HG03064 (cell line): ENCODE results near the gene C3orf20.
"Not testable (repeated sequence)": the region's sequence is repeated elsewhere in the genome, so short reads cannot be mapped to it uniquely, and the experiment has no call there.

Experiments used
- ATAC-seq: cut with Tn5 transposase; IDR thresholded peaks from one replicate; pipeline ENCODE4 v1.9.1; 2021; ENCODE audit warnings: low read depth; ENCODE audit not compliant: unreplicated experiment

C3orf20 gene

GRCh38 chr3:14740983-14741382, 66.0 kb downstream of the C3orf20 start:
- no peak for ATAC-seq

GRCh38 chr3:14741510-14741909, 66.6 kb downstream of the C3orf20 start:
- ATAC-seq = no peak

GRCh38 chr3:14744556-14744955, 69.6 kb downstream of the C3orf20 start:
- no peak for ATAC-seq

GRCh38 chr3:14750650-14751049, 75.7 kb downstream of the C3orf20 start:
- ATAC-seq = no peak

- ATAC-seq = not testable (repeated sequence)
These were observed 78.0 kb downstream of the C3orf20 start for GRCh38 chr3:14752979-14753378.

GRCh38 chr3:14757153-14757700, 82.3 kb downstream of the C3orf20 start:
- ATAC-seq = no peak

GRCh38 chr3:14758297-14758696, 83.4 kb downstream of the C3orf20 start:
- no peak for ATAC-seq

- no peak for ATAC-seq
These were observed 84.0 kb downstream of the C3orf20 start for GRCh38 chr3:14758959-14759358.

- ATAC-seq = no peak
These were observed 85.2 kb downstream of the C3orf20 start for GRCh38 chr3:14760185-14760584.

- ATAC-seq = no peak
These were observed 86.3 kb downstream of the C3orf20 start for GRCh38 chr3:14761121-14761672.

GRCh38 chr3:14761866-14762265, 86.9 kb downstream of the C3orf20 start:
- ATAC-seq = no peak

- ATAC-seq = no peak
These were observed 87.8 kb downstream of the C3orf20 start for GRCh38 chr3:14762701-14763100.

- ATAC-seq = no peak
These were observed 89.6 kb downstream of the C3orf20 start for GRCh38 chr3:14764331-14765059.

- no peak for ATAC-seq
These were observed 90.1 kb downstream of the C3orf20 start for GRCh38 chr3:14765060-14765400.

GRCh38 chr3:14765576-14766427, 90.9 kb downstream of the C3orf20 start:
- no peak for ATAC-seq

GRCh38 chr3:14766428-14767244, 91.7 kb downstream of the C3orf20 start:
- no peak for ATAC-seq

GRCh38 chr3:14767245-14768051, 92.5 kb downstream of the C3orf20 start:
- no peak for ATAC-seq

GRCh38 chr3:14768182-14768790, 93.3 kb downstream of the C3orf20 start:
- ATAC-seq = no peak

- no peak for ATAC-seq
These were observed 93.9 kb downstream of the C3orf20 start for GRCh38 chr3:14768881-14769280.
